Left kidney (tissue), 2 donors: ENCODE measurements around the gene PRKCA. TPM values are rescaled to one million over a fixed set of nuclear protein-coding genes. Genes with fewer than 3 reads are reported as not detected.
"Not testable (repeated sequence)": the region's sequence is repeated elsewhere in the genome, so short reads cannot be mapped to it uniquely, and the experiment has no call there.

ENCODE experiments used
- DNase-seq: peaks from one replicate; pipeline ENCODE4 v3.0.0-alpha.2; 2013
- polyA plus RNA-seq: library from polyadenylated mRNA; unstranded; fragments of 120-200 nt; gene quantifications from one replicate; pipeline ENCODE4 v1.2.1, GENCODE V29; 2013; ENCODE audit not compliant: insufficient read length

Gene PRKCA
- polyA plus RNA-seq, 1 donor: 26.9 TPM

GRCh38 chr17:66437476-66438026 is 135.1 kb downstream of the PRKCA start:
- DNase-seq: no peak

- no peak for DNase-seq
Observed at GRCh38 chr17:66438101-66438500, 135.7 kb downstream of the PRKCA start.

GRCh38 chr17:66441101-66441661 is 138.8 kb downstream of the PRKCA start:
- no peak for DNase-seq

DNA sequence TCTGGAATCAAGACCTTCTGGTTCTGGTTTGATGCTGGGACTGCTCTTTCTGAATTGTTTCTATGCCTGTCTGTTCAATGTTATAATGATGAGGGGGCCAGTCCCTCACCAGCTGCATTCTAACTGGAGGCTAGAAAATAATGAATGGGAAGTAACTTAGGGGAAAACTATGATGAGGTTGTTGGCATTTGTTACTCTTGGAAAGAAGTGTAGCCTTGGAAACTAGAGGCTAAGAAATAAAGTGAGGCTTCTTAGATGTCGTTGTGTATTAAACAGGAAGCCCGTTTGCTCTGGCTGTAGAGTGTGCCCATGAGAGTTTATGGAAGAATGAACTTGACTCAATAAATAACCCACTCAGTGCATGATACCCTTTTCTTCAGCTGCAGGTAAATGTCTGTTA is 140.8 kb downstream of the PRKCA start:
- no peak for DNase-seq

GRCh38 chr17:66443606-66444005 is 141.2 kb downstream of the PRKCA start:
- no peak for DNase-seq

GRCh38 chr17:66444031-66444430 is 141.6 kb downstream of the PRKCA start:
- DNase-seq: no peak

GRCh38 chr17:66445229-66445628 is 142.8 kb downstream of the PRKCA start:
- DNase-seq: no peak

DNA sequence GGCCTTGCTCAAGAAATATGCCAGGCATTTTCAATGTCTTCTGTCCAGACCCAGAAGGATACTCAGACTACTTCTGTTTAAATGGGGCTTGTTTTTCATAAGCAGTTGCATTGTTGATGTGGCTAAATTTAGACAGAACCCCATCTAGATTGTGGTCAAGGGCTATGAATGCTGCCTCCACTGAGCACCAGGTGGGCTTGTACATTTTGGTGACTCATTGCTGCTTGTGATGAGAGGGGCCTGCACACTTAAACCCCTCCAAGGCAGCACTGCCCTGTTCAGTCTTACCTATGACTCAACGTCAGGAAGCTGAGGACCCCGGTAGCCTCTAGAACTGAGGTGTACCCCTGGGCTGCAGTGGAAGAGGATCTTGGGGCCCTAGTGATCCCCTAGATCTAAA is 144.0 kb downstream of the PRKCA start:
- DNase-seq: no peak

DNA sequence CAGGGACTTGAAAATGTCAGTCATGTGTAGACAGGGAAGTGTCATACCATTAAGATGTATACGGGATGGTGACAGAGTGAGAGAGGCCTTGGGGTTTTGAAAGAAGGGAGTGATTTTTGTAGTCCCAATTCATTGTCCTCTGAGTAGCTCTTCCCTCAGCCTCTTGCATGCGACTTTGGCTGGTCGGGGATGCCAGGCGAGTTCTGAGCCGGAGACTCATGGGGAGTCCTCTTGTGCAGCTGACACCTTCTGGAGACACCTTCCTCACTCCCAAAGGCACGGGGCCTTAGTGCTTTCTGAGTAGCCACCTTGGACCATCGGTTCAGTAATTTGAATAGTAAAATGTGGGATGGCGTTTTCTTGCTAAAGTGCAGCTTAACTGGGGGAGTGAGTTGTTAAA is 144.7 kb downstream of the PRKCA start:
- DNase-seq: no peak

- DNase-seq: no peak
Observed at GRCh38 chr17:66448026-66448639, 145.7 kb downstream of the PRKCA start.

- no peak for DNase-seq
Observed at GRCh38 chr17:66449418-66449977, 147.1 kb downstream of the PRKCA start.

DNA sequence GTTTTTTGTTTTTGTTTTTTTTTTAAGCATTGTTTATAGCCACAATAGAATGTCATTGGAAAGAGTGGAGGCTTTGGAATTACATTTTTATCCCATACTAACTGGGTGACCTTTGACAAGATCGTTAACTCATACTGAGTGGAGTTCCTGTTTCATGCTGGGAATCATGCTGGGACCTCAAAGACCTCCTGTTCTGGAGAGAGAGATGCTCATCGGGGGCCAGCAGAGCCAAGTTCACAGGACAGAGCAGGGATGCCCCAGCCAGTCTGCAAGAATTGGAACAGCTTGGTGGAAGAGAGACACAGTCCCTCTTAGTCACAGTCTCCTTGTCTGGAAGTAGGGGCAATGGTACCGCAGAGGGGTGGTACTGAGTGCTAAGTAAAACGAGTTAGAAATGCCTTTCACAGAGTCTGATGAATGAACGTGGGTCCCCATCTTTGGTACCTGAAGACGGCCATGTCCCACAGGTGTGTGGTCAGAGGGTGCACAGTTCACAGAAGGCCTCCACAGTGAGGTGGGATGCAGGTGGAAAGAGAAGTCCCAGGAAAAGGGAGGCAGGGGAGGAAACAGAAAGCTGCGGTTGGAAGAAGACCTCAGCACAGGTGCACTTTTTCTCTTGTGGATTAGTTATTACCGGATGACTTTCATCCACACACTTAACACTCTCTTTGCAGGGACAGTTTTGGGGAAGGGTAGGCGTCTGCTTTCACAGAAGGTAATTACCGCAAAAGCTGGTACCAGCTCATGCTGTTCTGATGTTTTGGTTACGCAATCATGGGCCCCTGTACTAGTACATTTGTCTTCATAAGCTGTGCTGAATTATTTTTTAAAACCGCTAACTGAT is 147.8 kb downstream of the PRKCA start:
- no peak for DNase-seq

GRCh38 chr17:66450852-66451158 is 148.4 kb downstream of the PRKCA start:
- no peak for DNase-seq

- no peak for DNase-seq
Observed at GRCh38 chr17:66451188-66452149, 149.1 kb downstream of the PRKCA start.

GRCh38 chr17:66455060-66455459 is 152.6 kb downstream of the PRKCA start:
- no peak for DNase-seq

- not testable (repeated sequence) for DNase-seq
Observed at GRCh38 chr17:66457499-66457898, 155.1 kb downstream of the PRKCA start.

DNA sequence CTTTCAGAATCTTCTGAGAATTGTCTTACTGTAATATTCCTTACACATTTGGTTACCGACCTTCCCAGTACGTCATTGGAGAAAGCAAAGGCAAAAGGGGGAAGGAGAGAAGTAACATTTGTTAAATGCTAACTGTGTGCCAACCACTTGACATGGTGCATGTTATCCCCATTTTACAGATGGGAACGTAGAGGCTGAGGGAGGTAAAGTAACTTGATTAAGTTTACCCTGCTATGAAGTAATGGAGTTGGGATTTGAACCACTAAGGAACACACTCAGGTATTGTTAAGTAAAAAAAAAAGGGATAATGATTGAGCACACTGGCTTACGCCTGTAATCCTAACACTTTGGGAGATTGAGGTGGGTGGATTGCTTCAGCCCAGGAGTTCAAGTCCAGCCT is 156.4 kb downstream of the PRKCA start:
- DNase-seq: no peak

DNA sequence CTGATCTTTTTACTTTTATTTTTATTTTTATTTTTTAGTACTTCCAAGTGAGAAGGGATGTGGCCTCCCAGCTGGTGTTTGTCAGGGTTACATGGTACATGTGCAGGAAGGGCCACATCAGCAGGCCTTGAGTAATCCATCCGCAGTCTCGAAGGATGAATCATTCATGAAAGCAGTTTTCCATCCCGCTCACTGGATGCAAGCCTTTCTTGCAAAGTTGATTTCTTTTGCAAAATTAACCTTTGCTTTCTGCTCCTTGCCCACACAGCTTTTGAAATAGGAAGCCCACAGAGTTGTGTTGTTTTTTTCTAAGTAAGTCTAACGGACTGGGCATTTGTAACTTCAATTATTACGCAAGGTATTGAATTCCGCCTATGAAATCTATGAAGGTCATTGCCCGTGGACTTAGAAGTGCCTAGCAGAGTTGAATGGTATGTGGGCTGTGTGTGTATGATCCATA is 157.4 kb downstream of the PRKCA start:
- DNase-seq: no peak

- DNase-seq: no peak
Observed at GRCh38 chr17:66460558-66460957, 158.1 kb downstream of the PRKCA start.

- DNase-seq: no peak
Observed at GRCh38 chr17:66461343-66461995, 159.1 kb downstream of the PRKCA start.

DNA sequence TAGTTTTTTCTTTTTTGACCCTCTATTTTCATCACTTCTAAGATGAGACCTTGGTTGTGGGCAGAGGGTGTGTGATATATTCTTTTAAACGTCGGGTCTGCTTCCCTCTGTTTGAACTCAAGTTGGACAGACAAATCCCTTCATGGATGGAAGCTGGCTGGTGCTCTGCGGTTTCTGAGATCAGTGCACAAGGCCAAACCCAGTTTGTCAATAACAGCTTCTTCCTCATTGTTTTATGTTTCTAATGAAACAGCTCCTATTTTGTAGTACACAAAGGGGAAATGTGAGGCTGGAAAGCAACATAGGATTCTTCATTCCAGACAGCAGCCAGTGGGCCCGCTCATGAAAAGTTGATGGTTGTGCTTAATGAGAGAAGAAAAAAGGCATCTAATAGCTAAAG is 159.6 kb downstream of the PRKCA start:
- no peak for DNase-seq
